GM21737 (cell line): ENCODE data around the gene CPEB1.
"Not testable (repeated sequence)": the region's sequence is repeated elsewhere in the genome, so short reads cannot be mapped to it uniquely, and the experiment has no call there.

ENCODE experiments used
- ATAC-seq: cut with Tn5 transposase; IDR thresholded peaks from one replicate; pipeline ENCODE4 v1.9.1; 2021; ENCODE audit warnings: mild to moderate bottlenecking, moderate library complexity; ENCODE audit not compliant: unreplicated experiment

CPEB1 gene

DNA sequence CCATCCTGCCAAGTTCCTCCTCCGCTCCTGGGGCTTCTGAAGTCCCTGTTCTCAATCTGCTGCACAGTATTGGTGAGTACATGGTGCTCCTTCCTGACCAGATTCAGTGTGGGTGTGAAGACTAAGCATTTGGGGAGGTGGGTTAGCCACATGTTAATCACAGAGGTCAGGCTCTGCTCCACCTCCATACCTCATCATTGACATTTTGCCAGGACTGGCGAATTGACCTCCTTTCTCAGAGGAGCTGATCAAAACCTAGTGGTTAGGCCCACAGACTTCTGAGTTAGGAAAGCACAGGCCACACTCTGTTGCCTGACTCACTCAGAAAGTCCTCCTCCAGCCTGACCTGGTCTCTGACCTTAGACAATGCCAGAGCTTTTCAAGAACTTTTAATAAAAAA, 98.5 kb downstream of the CPEB1 start:
- no peak for ATAC-seq

DNA sequence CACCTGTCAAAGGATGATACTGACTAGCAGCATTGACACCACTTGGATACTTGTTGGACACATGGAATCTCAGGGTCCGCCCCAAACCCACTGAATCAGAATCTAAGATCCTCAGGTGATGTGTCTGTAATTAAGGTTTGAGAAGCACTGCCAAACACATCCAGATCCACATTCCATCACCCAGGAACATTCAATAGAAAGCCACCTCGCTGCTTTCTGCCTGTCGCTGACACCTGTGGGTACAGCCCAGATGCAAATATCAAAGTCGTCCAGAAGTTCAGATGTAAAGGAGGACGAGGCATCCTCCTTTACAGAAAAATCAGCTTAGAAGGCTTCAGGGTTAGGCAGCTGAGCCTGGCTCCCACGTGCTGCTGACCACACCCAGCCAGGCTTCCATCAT, 101.7 kb downstream of the CPEB1 start:
- ATAC-seq, result no peak

DNA sequence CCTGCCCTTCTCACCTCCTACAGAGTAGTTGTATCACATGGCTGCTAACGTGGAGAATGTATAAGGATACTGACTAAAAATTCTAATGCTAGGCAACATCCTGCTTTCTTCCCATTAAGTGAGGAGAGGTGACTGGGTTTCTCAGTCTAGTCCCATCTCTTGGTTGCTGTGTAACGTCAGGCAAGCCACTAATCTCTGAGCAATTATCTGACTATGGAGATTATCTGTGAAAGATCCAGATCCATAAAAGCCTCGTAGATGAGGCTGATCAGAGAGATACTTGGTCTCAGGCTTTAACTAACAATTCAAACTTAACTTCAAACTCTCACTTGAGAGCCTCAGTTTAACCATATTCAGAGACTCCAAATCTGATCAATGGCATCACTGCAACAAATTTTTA, 102.2 kb downstream of the CPEB1 start:
- ATAC-seq, result no peak

GRCh38 chr15:82544431-82544830, 102.7 kb downstream of the CPEB1 start:
- no peak for ATAC-seq

- ATAC-seq, result no peak
These were observed 104.0 kb downstream of the CPEB1 start for GRCh38 chr15:82543160-82543559.

DNA sequence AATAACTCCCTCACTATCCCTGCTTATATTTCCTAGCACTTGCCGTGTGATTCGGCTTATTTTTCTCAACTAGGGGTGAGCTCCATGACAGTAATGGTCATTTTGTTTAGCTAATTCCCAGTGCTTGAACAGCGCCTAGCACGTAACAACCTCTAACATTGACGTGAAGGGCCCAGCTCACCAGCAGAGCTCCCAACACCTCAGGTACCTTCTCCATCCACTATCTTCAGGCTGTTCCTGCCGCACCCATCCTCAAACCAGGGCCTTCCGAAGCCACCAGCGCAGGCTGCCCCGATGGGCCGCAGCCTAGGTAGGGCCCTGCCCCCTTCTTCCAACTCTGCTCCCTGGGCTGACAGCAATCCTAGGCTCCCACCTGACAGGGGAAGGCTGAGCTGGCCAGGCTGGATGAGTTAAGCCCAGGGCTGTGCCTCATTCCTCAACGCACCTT, 106.2 kb downstream of the CPEB1 start:
- ATAC-seq, result no peak

DNA sequence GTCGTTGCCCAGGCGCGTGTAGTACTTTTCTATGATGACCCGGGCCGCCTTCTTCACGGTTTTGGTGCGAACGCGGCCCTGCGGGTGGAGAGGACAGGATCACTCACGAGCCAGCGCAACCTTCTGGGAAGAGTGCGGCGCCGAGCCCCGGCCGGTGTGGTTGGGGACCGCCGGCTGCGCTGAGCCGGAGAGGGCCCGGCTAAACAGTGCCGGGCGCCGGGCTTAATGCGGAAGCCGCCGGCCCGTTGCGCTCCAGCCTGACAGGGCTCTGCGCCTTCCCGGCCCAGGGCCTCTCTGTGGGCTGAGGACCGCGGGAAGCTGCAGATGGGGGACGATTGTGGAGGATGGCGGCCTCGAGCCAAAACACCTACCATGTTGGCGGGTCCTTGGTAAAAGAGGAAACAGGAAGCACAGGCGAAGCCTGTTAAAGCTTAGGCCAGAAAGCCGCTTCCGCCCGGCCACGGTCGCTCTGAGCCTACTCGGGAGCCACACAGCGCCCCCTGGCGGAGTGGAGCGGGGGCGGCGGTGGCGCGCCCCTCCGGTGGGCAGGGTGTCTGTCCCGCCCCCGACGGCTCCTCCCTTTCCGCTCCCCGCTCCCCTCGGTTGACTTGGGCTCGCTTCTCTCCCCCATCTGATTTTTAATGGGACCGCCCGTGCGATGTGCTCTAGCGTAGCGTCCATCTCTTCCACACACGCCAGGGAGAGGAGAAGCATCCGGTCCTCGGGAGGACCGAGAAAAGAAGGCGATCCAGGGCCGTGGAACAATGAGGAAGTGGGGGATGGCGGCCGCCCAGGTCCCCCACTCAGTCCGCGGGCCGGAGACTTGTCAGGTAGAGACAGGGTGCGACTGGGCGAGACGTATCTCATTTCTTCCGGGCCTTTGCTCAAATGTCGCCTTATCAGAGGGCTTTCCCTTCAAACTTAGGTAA, 106.8 kb downstream of the CPEB1 start, which contains the start of gene RPS17:
Gene RPS17, minus strand, starts transcription at position 403 of the 929 bp plus-strand sequence. Its CDS starts 29 bp downstream, at position 374.
- peak; percentile 93 for ATAC-seq

DNA sequence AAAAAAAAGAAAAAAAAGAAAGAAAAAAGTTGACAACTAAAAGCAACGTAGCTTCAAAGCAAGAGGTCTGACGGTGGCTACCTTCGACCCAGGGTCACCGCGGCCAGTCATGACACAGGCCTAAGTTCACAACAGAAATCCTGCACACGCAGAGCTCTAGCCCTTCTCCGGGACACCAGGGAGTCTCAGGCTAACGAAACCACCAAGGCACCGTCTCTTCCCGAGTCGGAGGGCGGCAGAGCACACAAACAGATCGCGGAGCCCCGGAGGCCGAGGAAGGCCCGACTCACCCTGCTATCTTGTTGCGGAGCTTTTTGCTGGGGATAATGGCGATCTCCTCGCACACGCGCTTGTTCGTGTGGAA, 107.5 kb downstream of the CPEB1 start:
- ATAC-seq, result no peak

DNA sequence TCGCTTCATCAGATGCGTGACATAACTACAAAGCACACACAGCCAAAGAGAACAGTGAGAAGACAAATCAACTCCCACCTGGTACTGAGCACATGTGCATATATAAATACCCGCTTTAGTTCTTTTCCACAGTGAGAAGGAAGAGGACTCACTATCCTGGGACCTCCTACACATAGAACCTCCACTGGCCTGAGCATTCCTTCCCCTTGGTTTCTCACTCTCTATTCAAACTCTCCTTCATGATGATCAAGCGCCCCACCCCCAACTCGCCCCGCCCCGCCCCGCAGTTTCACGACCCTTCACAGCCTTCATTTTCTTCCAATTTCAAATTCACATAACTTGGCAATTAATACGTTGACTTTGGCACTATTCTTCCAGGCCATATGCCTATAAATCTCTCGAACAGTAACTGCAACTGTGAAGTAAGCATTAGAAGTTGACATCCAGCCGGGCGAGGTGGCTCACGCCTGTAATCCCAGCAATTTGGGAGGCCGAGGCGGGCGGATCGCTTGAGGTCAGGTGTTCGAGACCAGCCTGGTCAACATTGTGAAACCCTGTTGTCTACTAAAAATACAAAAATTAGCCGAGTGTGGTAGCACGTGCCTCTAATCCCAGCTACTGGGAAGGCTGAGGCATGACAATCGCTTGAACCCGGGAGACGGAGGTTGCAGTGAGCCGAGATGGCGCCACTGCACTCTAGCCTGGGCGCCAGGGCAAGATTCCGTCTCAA, 108.0 kb downstream of the CPEB1 start:
- no peak for ATAC-seq

DNA sequence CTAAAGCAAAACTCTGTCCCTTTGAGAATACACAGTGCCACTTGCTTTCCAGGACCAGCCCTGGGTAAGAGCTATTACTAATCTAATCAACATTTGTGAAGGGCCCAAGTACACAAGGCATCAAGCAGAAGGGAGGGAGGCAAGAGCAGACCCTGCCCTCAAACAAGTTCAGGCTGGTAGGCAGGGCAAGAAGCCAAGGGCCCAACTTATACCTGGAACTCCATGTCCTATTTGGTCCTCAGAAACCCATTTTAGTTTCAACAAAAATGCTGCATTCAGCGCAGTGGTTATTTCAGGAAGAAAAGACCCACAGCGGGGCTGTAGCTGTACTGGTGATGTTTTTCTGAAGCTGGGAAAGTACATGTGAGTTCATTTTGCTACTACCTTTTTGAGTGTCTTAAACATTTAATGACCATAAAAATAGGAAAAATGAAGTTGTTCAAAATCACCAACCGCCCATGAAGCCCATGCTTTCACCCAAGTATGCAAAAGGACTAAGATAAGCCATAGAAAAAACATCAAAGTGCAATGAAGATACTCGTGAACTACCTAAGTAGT, 109.7 kb downstream of the CPEB1 start:
- no peak for ATAC-seq

DNA sequence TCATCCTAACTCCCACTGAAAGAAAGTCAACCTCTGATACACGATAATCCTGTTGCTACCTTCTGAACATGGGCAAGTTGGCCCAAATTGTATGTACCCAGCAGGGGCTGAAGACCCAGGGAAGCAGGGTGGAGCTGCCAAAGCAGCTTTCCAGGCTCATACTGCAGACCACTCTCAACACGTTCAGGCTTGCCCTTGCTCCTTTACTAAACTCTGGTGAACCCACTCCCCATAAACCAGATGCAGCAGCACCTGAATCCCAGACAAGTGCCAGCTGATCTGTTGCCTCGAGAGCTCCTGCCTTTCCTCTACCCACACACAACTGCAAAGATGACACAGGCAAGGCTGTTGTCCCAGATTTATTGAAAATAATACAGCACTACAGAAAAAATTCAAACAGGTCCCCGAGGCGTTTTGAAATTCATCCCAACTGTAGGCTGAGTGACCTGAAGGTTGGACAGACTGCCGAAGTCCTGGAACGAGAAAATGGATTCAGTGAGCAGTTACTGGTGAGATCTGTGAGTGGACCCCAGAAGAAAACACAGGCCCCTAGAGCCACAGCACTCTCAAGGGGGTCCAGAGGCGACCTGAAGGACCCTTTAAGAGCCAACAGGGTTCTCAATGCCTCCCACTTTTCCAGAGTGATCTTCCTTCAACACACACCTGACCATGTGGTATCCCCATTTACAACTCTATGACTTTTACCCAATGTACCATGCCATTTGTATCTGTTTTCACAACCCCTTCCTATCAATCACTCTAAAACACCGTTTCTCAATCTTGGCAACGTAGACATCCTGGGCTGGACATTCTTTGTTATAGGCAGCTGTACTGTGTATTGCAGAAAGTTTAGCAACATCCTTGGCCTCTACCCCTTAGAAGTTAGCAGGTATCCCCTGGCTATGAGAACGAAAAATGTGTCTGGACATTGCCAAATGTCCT, 110.5 kb downstream of the CPEB1 start:
- no peak for ATAC-seq

- no peak for ATAC-seq
These were observed 111.4 kb downstream of the CPEB1 start for GRCh38 chr15:82535566-82536408.

DNA sequence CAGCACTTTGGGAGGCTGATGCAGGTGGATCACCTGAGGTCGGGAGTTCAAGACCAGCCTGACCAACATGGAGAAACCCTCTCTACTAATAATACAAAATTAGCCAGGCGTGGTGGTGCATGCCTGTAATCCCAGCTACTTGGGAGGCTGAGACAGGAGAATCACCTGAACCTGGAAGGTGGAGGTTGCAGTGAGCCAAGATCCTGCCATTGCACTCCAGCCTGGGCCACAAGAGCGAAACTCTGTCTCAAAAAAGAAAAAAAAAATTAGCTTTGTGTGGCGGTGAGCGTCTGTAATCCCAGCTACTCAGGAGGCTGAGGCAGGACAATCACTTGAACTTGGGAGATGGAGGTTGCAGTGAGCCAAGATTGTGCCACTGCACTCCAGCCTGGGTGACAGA, 112.0 kb downstream of the CPEB1 start:
- ATAC-seq, result not testable (repeated sequence)

GRCh38 chr15:82534457-82534861, 112.7 kb downstream of the CPEB1 start:
- not testable (repeated sequence) for ATAC-seq

- ATAC-seq, result no peak
These were observed 113.4 kb downstream of the CPEB1 start for GRCh38 chr15:82533801-82534200.

GRCh38 chr15:82532991-82533481, 114.1 kb downstream of the CPEB1 start:
- ATAC-seq, result no peak

DNA sequence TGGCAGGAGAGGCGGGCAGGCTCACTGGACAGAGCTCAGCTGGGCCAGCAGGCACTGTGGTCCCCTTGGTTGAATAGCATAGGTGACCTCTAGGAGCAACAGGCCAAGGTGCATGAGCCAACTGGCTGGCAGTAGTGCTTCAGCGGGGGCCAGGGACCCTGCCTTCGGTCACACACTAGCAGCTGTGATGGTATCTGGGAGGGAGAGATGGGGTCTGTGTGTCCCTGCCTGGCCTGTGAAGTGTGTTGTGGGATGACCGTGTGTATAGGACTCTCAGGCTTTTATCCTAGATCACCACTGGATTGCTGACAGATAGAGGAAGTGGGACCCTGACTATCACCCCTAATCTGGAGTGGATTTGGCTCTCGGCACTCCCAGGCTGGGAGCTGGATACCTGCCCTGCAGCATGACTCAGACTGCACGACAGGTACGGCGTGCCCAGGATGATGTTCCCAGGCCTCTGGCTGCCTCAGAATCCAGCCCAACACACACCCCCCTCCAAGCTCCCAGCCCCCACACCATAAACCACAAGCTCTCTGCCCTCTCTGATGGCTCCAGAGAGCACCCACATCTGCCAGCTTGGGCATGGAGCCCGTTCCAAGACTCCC, 114.7 kb downstream of the CPEB1 start:
- no peak for ATAC-seq

DNA sequence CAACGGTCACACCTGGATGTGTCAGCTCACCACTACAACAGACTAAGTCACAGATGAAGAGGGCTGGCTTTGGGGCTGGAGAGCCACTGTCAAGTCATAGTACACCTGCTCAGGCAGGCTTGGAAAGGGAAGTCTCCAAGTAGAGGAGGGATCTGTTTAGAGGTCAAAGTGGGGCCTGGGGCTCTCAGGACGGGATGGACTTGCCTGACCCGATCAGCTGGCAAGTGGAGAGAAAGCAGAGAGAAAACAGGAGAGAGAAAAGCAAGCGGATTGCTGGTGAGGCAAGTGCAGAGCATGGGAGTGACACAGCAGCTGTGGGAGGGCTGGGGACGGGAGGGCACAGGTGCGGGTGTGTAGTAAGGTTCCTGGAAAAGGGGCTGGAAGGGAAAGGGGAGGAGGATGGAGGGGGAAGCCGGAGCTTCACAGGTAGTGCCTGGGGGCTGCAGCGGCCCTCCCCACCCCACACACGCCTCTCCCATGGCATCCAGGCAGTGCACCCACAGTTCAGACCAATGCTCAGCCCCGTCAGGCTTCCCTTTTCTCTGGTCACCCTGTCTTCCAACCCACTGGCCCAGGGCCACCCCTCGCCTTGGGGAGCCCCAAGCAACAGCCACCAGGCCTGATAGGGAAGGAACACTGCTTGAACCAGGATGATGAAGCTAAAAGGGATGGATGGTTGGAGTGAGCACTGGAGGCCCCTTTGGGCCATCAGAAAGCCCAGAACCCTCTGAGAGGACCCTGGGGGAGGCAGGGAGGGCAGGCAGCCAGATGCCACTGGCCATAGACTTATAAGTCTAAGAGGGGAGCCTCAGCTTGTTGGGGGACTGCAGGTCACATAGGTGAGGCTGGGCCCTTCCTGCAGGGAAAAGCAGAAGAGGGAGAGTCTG, 115.4 kb downstream of the CPEB1 start:
- ATAC-seq, result no peak
